AG04450 (cell line): ENCODE measurements around the gene UHRF1. TPM values are rescaled to one million over a fixed set of nuclear protein-coding genes. Genes with fewer than 3 reads are reported as not detected.

Experiments used
- CTCF ChIA-PET: fragments of 300-600, 350-600 bp; formaldehyde crosslinking; extraction: SDS; loops from one replicate; lab custom pipeline; 2022; ENCODE audit warnings: antibody characterized with exemption, inconsistent platforms; lab: Charles Lee
- POLR2A ChIA-PET: fragments of 350-600 bp; formaldehyde crosslinking; extraction: SDS; loops from one replicate; lab custom pipeline; 2021; ENCODE audit warnings: antibody characterized with exemption, inconsistent platforms; lab: Yijun Ruan, JAX
- DNase-seq: peaks from one replicate; pipeline ENCODE4 v3.0.0-alpha.2; 2011; ENCODE audit warnings: low read depth, low spot score
- H3K27ac ChIP-seq: one replicate; pipeline ENCODE4 v1.5.1; 2012; ENCODE audit warnings: low read depth, low read length, control low read depth
- H3K27me3 ChIP-seq: one replicate; pipeline ENCODE4 v1.6.0; 2012; ENCODE audit warnings: low read length; ENCODE audit not compliant: control insufficient read depth, insufficient read depth
- H3K4me3 ChIP-seq: 2 replicates; pipeline ENCODE4 v1.5.1; 2011; ENCODE audit warnings: mild to moderate bottlenecking, low read depth, low read length, control low read depth
- H3K9me3 ChIP-seq: 2 replicates; pipeline ENCODE4 v1.5.1; 2012; ENCODE audit warnings: low read length; ENCODE audit not compliant: control insufficient read depth, insufficient read depth
- polyA plus RNA-seq: library from polyadenylated mRNA; depleted of rRNA; stranded (reverse); fragments of >200 nt; gene quantifications from 2 replicates; pipeline ENCODE4 v1.2.3, GENCODE V29; 2011
- TF ChIP-seq, protein P1 (sequence below): IDR thresholded peaks from 2 replicates; pipeline ENCODE4 v1.5.1; 2011; ENCODE audit warnings: low read depth, low read length, control low read depth, inconsistent platforms

Gene UHRF1
- polyA plus RNA-seq, 1 experiment = 6.1 TPM

DNA sequence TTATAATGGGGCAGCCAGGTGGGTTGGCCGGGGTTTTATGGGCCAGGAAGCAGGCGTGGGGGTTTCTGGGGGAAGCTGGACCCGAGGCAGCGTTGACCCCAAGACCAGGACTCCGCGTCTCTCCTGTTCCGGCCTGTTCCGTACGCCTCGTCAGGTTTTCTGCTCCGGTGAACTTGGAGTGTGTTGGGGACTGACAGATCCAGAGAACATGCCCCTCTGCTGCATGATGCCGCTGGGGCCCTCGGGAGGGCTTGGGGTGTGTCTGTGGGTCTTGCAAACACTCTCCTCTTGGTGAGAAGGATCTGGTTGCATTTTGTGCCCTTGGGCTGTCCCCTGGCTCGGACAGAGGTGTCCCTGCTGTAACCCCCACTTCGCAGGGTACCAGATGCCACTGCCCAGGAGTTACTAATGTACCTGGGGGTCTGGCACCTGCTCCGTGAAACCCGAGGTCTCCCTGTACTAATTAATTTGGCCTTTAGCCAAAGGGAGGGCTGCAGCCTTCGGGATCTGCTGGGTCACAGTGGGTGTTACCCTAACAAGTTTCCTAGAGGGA, 75.2 kb downstream of the UHRF1 start:
- DNase-seq = no peak
- ChIA-PET CTCF (interaction anchor here (1.2 kb wide), 1 partner anchor 17 kb away, joined by 3 read pairs; no protein-coding TSS in a partner anchor), POLR2A (interaction anchor here (0.6 to 1.1 kb wide), 2 partner anchors 8 to 16 kb away, joined by 3 read pairs; partner anchors contain the start of gene KDM4B)
- H3K27ac ChIP-seq = no peak overlapping the region
- no peak overlapping the region for H3K4me3 ChIP-seq
- no peaks in the 10 kb centered on the region for H3K27me3 ChIP-seq
- no peaks in the 10 kb centered on the region; the same call in 1 of the 2 replicates for H3K9me3 ChIP-seq
- TF ChIP-seq, protein P1, sequence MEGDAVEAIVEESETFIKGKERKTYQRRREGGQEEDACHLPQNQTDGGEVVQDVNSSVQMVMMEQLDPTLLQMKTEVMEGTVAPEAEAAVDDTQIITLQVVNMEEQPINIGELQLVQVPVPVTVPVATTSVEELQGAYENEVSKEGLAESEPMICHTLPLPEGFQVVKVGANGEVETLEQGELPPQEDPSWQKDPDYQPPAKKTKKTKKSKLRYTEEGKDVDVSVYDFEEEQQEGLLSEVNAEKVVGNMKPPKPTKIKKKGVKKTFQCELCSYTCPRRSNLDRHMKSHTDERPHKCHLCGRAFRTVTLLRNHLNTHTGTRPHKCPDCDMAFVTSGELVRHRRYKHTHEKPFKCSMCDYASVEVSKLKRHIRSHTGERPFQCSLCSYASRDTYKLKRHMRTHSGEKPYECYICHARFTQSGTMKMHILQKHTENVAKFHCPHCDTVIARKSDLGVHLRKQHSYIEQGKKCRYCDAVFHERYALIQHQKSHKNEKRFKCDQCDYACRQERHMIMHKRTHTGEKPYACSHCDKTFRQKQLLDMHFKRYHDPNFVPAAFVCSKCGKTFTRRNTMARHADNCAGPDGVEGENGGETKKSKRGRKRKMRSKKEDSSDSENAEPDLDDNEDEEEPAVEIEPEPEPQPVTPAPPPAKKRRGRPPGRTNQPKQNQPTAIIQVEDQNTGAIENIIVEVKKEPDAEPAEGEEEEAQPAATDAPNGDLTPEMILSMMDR = no peak

DNA sequence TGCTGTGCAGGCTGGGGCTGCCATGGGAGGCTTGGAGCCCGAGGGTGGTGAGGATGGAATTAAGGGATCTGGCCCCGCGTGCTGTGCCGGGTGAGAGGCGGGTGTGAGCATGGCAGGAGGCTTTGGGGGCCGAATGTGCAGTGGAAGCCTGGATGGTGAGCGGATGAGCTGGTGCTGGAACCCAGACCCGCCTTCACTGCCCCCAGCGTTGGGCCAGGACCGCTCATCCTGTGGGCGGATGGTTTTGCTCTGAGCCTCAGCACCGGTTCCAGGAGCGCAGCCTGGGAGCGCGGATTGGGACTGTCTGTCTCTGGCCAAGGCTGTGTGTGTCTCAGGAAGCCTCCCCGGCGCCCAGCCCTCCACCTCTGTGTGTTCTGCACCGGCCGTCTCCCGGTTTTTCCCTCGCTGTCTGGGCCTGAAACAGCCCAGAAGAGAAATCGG, 76.3 kb downstream of the UHRF1 start:
- DNase-seq = no peak
- Histone ChIP-seq H3K4me3 (no peak overlapping the region), H3K27ac (no peak overlapping the region), H3K9me3 (no peaks in the 10 kb centered on the region; the same call in 1 of the 2 replicates), H3K27me3 (no peaks in the 10 kb centered on the region)
- POLR2A ChIA-PET = interaction anchor here (0.6 to 1.1 kb wide), 2 partner anchors 17 to 37 kb away, joined by 3 read pairs; partner anchors contain the start of gene KDM4B
- TF ChIP-seq, protein P1 = no peak
- CTCF ChIA-PET = no interaction called here

DNA sequence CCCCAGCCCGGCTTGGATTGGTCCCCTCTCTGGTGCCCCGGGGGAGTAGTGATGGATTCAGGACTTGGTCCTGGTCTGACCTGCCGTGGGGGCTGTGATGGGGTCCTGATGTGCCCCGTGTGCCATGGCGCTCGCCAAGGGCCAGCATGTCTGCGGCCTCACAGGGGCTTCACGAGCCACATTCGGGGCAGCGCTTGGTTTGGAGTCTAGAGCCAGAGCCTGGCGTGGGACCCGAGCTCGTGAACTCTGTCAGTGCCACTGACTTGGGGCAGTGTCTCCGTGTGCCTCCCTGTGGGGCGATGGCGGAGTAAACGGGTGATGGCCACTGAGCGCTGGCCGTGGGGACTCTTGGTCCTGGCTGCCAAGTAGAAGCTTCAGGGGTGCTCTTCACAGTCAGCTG, 76.8 kb downstream of the UHRF1 start:
- H3K27me3 ChIP-seq = no peaks in the 10 kb centered on the region
- H3K4me3 ChIP-seq = no peak overlapping the region
- TF ChIP-seq, protein P1 = no peak
- ChIA-PET POLR2A (no interaction called here), CTCF (no interaction called here)
- H3K9me3 ChIP-seq = no peaks in the 10 kb centered on the region; the same call in 1 of the 2 replicates
- DNase-seq = no peak
- no peak overlapping the region for H3K27ac ChIP-seq

DNA sequence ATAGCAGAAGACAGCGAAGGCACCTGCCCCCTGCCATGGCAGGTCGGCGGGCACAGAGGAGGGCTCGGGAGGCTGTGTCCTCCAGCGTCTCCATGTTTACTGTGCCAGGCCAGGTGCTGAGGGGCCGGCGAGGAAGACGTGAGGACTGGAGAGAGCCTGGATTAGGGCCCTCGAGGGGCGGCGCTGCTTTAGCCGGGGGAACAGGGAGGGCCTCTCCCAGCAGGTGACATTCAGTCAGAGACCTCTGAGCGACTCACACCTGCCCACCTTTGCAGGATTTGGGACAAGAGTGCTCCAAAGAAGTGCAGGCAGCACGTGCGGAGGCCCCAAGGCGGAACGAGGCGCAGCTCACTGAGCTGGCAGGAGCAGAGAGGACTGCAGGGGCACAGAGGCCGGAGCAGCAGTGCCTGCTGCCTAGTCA, 77.2 kb downstream of the UHRF1 start:
- no peaks in the 10 kb centered on the region; the same call in 1 of the 2 replicates for H3K9me3 ChIP-seq
- DNase-seq = no peak
- H3K27me3 ChIP-seq = no peaks in the 10 kb centered on the region
- H3K27ac ChIP-seq = no peak overlapping the region
- POLR2A ChIA-PET = no interaction called here
- TF ChIP-seq, protein P1 = no peak
- no peak overlapping the region for H3K4me3 ChIP-seq
- CTCF ChIA-PET = interaction anchor here (0.6 kb wide), 1 partner anchor 8 kb away, joined by 3 read pairs; no protein-coding TSS in a partner anchor

DNA sequence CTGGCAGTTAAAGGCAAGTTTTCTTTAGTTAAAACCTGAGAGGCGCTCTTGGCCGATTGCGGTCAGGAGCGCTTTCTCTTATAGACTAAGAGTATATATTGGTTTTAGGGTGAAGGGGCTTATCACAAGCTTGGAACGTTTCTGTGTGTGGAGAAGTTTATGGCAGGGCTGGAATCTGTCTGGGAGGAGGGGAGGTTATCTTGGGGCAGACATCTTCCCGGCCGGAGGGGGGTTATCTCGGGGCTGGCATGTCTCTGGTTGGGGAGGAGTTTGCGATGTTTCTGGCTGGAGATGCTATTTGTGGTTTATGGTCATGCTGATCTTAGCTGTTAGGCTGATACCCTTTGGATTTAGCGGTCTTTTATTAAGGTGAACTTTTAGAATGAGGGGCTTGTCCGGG, 78.0 kb downstream of the UHRF1 start:
- no peak overlapping the region for H3K4me3 ChIP-seq
- H3K27ac ChIP-seq = no peak overlapping the region
- ChIA-PET POLR2A (no interaction called here), CTCF (interaction anchor here (0.6 kb wide), 1 partner anchor 60 kb away, joined by 3 read pairs; no protein-coding TSS in a partner anchor)
- TF ChIP-seq, protein P1 = no peak
- H3K27me3 ChIP-seq = no peaks in the 10 kb centered on the region
- DNase-seq = no peak
- no peaks in the 10 kb centered on the region; the same call in none of the 2 replicates for H3K9me3 ChIP-seq
